GM23338 (cell line): ENCODE results near the gene DLK1. TPM values are rescaled to one million over a fixed set of nuclear protein-coding genes. Genes with fewer than 3 reads are reported as not detected.

Experiments used
- ATAC-seq: fragments of 200-7000 bp; cut with Tn5 transposase; 3 replicates; pipeline ENCODE4 v1.9.1; 2020
- DNase-seq: peaks from one replicate; pipeline ENCODE4 v3.0.0-alpha.2; 2015; ENCODE audit warnings: low spot score
- H2AFZ ChIP-seq: fragments of 200-600 bp; sonication (generic); 2 replicates; pipeline ENCODE4 v1.8.0; 2016; ENCODE audit warnings: antibody characterized with exemption, mild to moderate bottlenecking, moderate library complexity
- H3F3A ChIP-seq: fragments of 200-600 bp; sonication (generic); replicated peaks from 2 replicates; pipeline ENCODE4 v1.8.0; 2017; ENCODE audit warnings: antibody characterized with exemption, mixed run types, low read depth
- H3K27ac ChIP-seq: fragments of 200-600 bp; sonication (generic); 2 replicates; pipeline ENCODE4 v1.6.1; 2016; ENCODE audit warnings: low read depth
- H3K27me3 ChIP-seq: fragments of 200-600 bp; sonication (generic); 2 replicates; pipeline ENCODE4 v1.8.0; 2016; ENCODE audit warnings: mild to moderate bottlenecking, mixed run types, moderate library complexity; ENCODE audit not compliant: insufficient read depth
- H3K36me3 ChIP-seq: fragments of 200-600 bp; sonication (generic); 2 replicates; pipeline ENCODE4 v1.8.0; 2016; ENCODE audit warnings: mild to moderate bottlenecking; ENCODE audit not compliant: insufficient read depth
- H3K4me1 ChIP-seq: fragments of 200-600 bp; sonication (generic); 2 replicates; pipeline ENCODE4 v1.8.0; 2016; ENCODE audit warnings: mild to moderate bottlenecking, moderate library complexity; ENCODE audit not compliant: insufficient read depth
- H3K4me2 ChIP-seq: fragments of 200-600 bp; sonication (generic); 2 replicates; pipeline ENCODE4 v1.7.1; 2017; ENCODE audit warnings: mixed run types
- H3K4me3 ChIP-seq: fragments of 200-600 bp; sonication (generic); 2 replicates; pipeline ENCODE4 v1.6.1; 2016; ENCODE audit warnings: mixed run types
- H3K79me2 ChIP-seq: fragments of 200-600 bp; sonication (generic); replicated peaks from 2 replicates; pipeline ENCODE4 v1.8.0; 2017; ENCODE audit warnings: mild to moderate bottlenecking; ENCODE audit not compliant: insufficient read depth
- H3K9me2 ChIP-seq: fragments of 200-600 bp; sonication (generic); 2 replicates; pipeline ENCODE4 v1.8.0; 2017; ENCODE audit not compliant: insufficient read depth
- H4K20me1 ChIP-seq: fragments of 200-600 bp; sonication (generic); replicated peaks from 2 replicates; pipeline ENCODE4 v1.8.0; 2017; ENCODE audit warnings: mild to moderate bottlenecking; ENCODE audit not compliant: insufficient read depth
- H3K27ac Mint-ChIP-seq: 2 replicates; pipeline ENCODE4 v1.8.0; 2020; ENCODE audit warnings: inconsistent platforms, mild to moderate bottlenecking, moderate library complexity, mixed read lengths
- H3K27me3 Mint-ChIP-seq: 3 replicates; pipeline ENCODE4 v1.8.0; 2022; ENCODE audit warnings: low read depth, mild to moderate bottlenecking, moderate library complexity, mixed read lengths, inconsistent platforms; ENCODE audit not compliant: insufficient read depth, poor library complexity
- H3K36me3 Mint-ChIP-seq: 3 replicates; pipeline ENCODE4 v1.8.0; 2021; ENCODE audit warnings: low read depth, mild to moderate bottlenecking, inconsistent platforms, moderate library complexity, mixed read lengths
- H3K4me1 Mint-ChIP-seq: 3 replicates; pipeline ENCODE4 v1.8.0; 2020; ENCODE audit warnings: mild to moderate bottlenecking, inconsistent platforms, mixed read lengths
- H3K4me3 Mint-ChIP-seq: 3 replicates; pipeline ENCODE4 v1.8.0; 2021; ENCODE audit warnings: moderate library complexity, mild to moderate bottlenecking, inconsistent platforms, mixed read lengths
- H3K9me3 Mint-ChIP-seq: 3 replicates; pipeline ENCODE4 v1.8.0; 2020; ENCODE audit warnings: moderate library complexity, mild to moderate bottlenecking, inconsistent platforms, mixed read lengths
- CREB1 ChIP-seq: fragments of 250-450 bp; sonication (Bioruptor Pico); IDR thresholded peaks from 2 replicates; pipeline ENCODE4 v1.5.0; 2020; ENCODE audit warnings: low read depth, mild to moderate bottlenecking, moderate library complexity
- CTCF ChIP-seq, 2 experiments: fragments of 200-600 bp in 1 of 2; sonication (generic) in 1 of 2; conservative IDR thresholded peaks; 2 replicates each; pipeline versions ENCODE4 v1.5.1 to v1.6.1; 2016 to 2017; ENCODE audit warnings: antibody characterized with exemption in 2 of 2, low read depth in 2 of 2, mild to moderate bottlenecking in 2 of 2, moderate library complexity in 1 of 2
- EZH2 ChIP-seq: fragments of 200-600 bp; sonication (generic); IDR thresholded peaks from one replicate; pipeline ENCODE4 v1.8.0; 2017; ENCODE audit warnings: antibody characterized with exemption, mild to moderate bottlenecking, low read depth; ENCODE audit not compliant: unreplicated experiment
- EZH2phosphoT487 ChIP-seq: fragments of 200-600 bp; sonication (generic); IDR thresholded peaks from one replicate; pipeline ENCODE4 v1.8.1; 2018; ENCODE audit warnings: antibody characterized with exemption; ENCODE audit not compliant: unreplicated experiment
- JUNB ChIP-seq: IDR thresholded peaks from one replicate; pipeline ENCODE4 v1.6.1; 2016; ENCODE audit warnings: antibody characterized with exemption; ENCODE audit not compliant: unreplicated experiment
- NANOG ChIP-seq: IDR thresholded peaks from 2 replicates; pipeline ENCODE4 v1.6.1; 2016; ENCODE audit warnings: antibody characterized with exemption, borderline replicate concordance
- POLR2AphosphoS5 ChIP-seq: IDR thresholded peaks from 2 replicates; pipeline ENCODE4 v1.6.1; 2016; ENCODE audit warnings: antibody characterized with exemption, low read depth
- STAT1 ChIP-seq: IDR thresholded peaks from one replicate; pipeline ENCODE4 v1.6.1; 2016; ENCODE audit warnings: antibody characterized with exemption; ENCODE audit not compliant: unreplicated experiment
- ZNF114 ChIP-seq: fragments of 250-450 bp; sonication (Bioruptor Pico); IDR thresholded peaks from 2 replicates; pipeline ENCODE4 v1.5.0; 2020; ENCODE audit warnings: mild to moderate bottlenecking, moderate library complexity
- ZNF331 ChIP-seq: fragments of 250-450 bp; sonication (Bioruptor Pico); IDR thresholded peaks from 2 replicates; pipeline ENCODE4 v1.5.0; 2020; ENCODE audit warnings: low read depth, mild to moderate bottlenecking, moderate library complexity
- polyA plus RNA-seq: library from polyadenylated mRNA; unstranded; fragments of >200 nt; fragmentation: Nextera tagmentation; extraction: Ambion mirVana; gene quantifications from 2 replicates; pipeline ENCODE4 v1.2.1, GENCODE V29; 2016
- total RNA-seq: library from RNA; depleted of rRNA; stranded (reverse); fragments of >200 nt; shearing (Covaris generic); gene quantifications from 2 replicates; pipeline ENCODE4 v1.2.3, GENCODE V29; 2014
- TF ChIP-seq, protein P1 (sequence below): IDR thresholded peaks from one replicate; pipeline ENCODE4 v1.6.1; 2018; ENCODE audit warnings: antibody characterized with exemption; ENCODE audit not compliant: unreplicated experiment
- TF ChIP-seq, protein P2 (sequence below): fragments of 250-450 bp; sonication (Bioruptor Pico); IDR thresholded peaks from 2 replicates; pipeline ENCODE4 v1.5.0; 2020; ENCODE audit warnings: mild to moderate bottlenecking, moderate library complexity
- TF ChIP-seq, protein P3 (sequence below): IDR thresholded peaks from 2 replicates; pipeline ENCODE4 v1.6.1; 2016; ENCODE audit warnings: antibody characterized with exemption

Gene DLK1
- total and polyA plus RNA-seq, 2 experiments from 2014 or later: 1.1 to 1.2 TPM

- Histone ChIP-seq H3K27ac (no peak overlapping the region), H3K36me3 (no peaks in the 10 kb centered on the region), H3K27me3 (no peaks in the 10 kb centered on the region), H2AFZ (no peak overlapping the region), H3K4me2 (no peak overlapping the region), H3K79me2 (no peaks in the 10 kb centered on the region), H4K20me1 (no peaks in the 10 kb centered on the region), H3K9me2 (no peaks in the 10 kb centered on the region), H3K4me1 (no peaks in the 10 kb centered on the region), H3K4me3 (no peak overlapping the region), H3F3A (no peaks in the 10 kb centered on the region)
- Mint-ChIP-seq H3K27ac (no peak overlapping the region), H3K36me3 (peaks cover 17% of the 10 kb centered on the region), H3K4me3 (no peak overlapping the region), H3K9me3 (peaks cover 18% of the 10 kb centered on the region), H3K4me1 (no peaks in the 10 kb centered on the region; the same call in 2 of the 3 replicates), H3K27me3 (peaks cover 9% of the 10 kb centered on the region)
- TF ChIP-seq, protein P1, sequence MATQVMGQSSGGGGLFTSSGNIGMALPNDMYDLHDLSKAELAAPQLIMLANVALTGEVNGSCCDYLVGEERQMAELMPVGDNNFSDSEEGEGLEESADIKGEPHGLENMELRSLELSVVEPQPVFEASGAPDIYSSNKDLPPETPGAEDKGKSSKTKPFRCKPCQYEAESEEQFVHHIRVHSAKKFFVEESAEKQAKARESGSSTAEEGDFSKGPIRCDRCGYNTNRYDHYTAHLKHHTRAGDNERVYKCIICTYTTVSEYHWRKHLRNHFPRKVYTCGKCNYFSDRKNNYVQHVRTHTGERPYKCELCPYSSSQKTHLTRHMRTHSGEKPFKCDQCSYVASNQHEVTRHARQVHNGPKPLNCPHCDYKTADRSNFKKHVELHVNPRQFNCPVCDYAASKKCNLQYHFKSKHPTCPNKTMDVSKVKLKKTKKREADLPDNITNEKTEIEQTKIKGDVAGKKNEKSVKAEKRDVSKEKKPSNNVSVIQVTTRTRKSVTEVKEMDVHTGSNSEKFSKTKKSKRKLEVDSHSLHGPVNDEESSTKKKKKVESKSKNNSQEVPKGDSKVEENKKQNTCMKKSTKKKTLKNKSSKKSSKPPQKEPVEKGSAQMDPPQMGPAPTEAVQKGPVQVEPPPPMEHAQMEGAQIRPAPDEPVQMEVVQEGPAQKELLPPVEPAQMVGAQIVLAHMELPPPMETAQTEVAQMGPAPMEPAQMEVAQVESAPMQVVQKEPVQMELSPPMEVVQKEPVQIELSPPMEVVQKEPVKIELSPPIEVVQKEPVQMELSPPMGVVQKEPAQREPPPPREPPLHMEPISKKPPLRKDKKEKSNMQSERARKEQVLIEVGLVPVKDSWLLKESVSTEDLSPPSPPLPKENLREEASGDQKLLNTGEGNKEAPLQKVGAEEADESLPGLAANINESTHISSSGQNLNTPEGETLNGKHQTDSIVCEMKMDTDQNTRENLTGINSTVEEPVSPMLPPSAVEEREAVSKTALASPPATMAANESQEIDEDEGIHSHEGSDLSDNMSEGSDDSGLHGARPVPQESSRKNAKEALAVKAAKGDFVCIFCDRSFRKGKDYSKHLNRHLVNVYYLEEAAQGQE: no peak
- TF ChIP-seq, protein P2, sequence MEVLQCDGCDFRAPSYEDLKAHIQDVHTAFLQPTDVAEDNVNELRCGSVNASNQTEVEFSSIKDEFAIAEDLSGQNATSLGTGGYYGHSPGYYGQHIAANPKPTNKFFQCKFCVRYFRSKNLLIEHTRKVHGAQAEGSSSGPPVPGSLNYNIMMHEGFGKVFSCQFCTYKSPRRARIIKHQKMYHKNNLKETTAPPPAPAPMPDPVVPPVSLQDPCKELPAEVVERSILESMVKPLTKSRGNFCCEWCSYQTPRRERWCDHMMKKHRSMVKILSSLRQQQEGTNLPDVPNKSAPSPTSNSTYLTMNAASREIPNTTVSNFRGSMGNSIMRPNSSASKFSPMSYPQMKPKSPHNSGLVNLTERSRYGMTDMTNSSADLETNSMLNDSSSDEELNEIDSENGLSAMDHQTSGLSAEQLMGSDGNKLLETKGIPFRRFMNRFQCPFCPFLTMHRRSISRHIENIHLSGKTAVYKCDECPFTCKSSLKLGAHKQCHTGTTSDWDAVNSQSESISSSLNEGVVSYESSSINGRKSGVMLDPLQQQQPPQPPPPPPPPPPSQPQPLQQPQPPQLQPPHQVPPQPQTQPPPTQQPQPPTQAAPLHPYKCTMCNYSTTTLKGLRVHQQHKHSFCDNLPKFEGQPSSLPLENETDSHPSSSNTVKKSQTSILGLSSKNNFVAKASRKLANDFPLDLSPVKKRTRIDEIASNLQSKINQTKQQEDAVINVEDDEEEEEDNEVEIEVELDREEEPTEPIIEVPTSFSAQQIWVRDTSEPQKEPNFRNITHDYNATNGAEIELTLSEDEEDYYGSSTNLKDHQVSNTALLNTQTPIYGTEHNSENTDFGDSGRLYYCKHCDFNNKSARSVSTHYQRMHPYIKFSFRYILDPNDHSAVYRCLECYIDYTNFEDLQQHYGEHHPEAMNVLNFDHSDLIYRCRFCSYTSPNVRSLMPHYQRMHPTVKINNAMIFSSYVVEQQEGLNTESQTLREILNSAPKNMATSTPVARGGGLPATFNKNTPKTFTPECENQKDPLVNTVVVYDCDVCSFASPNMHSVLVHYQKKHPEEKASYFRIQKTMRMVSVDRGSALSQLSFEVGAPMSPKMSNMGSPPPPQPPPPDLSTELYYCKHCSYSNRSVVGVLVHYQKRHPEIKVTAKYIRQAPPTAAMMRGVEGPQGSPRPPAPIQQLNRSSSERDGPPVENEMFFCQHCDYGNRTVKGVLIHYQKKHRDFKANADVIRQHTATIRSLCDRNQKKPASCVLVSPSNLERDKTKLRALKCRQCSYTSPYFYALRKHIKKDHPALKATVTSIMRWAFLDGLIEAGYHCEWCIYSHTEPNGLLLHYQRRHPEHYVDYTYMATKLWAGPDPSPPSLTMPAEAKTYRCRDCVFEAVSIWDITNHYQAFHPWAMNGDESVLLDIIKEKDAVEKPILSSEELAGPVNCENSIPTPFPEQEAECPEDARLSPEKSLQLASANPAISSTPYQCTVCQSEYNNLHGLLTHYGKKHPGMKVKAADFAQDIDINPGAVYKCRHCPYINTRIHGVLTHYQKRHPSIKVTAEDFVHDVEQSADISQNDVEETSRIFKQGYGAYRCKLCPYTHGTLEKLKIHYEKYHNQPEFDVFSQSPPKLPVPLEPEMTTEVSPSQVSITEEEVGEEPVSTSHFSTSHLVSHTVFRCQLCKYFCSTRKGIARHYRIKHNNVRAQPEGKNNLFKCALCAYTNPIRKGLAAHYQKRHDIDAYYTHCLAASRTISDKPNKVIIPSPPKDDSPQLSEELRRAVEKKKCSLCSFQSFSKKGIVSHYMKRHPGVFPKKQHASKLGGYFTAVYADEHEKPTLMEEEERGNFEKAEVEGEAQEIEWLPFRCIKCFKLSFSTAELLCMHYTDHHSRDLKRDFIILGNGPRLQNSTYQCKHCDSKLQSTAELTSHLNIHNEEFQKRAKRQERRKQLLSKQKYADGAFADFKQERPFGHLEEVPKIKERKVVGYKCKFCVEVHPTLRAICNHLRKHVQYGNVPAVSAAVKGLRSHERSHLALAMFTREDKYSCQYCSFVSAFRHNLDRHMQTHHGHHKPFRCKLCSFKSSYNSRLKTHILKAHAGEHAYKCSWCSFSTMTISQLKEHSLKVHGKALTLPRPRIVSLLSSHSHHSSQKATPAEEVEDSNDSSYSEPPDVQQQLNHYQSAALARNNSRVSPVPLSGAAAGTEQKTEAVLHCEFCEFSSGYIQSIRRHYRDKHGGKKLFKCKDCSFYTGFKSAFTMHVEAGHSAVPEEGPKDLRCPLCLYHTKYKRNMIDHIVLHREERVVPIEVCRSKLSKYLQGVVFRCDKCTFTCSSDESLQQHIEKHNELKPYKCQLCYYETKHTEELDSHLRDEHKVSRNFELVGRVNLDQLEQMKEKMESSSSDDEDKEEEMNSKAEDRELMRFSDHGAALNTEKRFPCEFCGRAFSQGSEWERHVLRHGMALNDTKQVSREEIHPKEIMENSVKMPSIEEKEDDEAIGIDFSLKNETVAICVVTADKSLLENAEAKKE (CRISPR knock-in tag): no peak
- TF ChIP-seq NANOG (no peak), CREB1 (CRISPR knock-in tag) (no peak), ZNF331 (CRISPR knock-in tag) (no peak), STAT1 (no peak), EZH2phosphoT487 (no peak), EZH2 (no peak), CTCF (conservative IDR thresholded peaks at IDR 0.05; ENCODE audit: low read depth in 2 of 2) (no peak), JUNB (no peak), ZNF114 (CRISPR knock-in tag) (no peak), POLR2AphosphoS5 (no peak)
- TF ChIP-seq, protein P3, sequence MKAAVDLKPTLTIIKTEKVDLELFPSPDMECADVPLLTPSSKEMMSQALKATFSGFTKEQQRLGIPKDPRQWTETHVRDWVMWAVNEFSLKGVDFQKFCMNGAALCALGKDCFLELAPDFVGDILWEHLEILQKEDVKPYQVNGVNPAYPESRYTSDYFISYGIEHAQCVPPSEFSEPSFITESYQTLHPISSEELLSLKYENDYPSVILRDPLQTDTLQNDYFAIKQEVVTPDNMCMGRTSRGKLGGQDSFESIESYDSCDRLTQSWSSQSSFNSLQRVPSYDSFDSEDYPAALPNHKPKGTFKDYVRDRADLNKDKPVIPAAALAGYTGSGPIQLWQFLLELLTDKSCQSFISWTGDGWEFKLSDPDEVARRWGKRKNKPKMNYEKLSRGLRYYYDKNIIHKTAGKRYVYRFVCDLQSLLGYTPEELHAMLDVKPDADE: no peak
- DNase-seq (no peak), ATAC-seq (no peak)
These were observed 47.5 kb downstream of the DLK1 start for GRCh38 chr14:100774164-100774537.
